NOMO-1 treated with DMSO at 0.1 percent for 48 hours (cell line): ENCODE measurements around the gene GPR21.

Experiments
- DNase-seq: peaks from one replicate; lab custom pipeline; 2025; ENCODE audit not compliant: unreplicated experiment; lab: John Stamatoyannopoulos, UW

GPR21 gene

DNA sequence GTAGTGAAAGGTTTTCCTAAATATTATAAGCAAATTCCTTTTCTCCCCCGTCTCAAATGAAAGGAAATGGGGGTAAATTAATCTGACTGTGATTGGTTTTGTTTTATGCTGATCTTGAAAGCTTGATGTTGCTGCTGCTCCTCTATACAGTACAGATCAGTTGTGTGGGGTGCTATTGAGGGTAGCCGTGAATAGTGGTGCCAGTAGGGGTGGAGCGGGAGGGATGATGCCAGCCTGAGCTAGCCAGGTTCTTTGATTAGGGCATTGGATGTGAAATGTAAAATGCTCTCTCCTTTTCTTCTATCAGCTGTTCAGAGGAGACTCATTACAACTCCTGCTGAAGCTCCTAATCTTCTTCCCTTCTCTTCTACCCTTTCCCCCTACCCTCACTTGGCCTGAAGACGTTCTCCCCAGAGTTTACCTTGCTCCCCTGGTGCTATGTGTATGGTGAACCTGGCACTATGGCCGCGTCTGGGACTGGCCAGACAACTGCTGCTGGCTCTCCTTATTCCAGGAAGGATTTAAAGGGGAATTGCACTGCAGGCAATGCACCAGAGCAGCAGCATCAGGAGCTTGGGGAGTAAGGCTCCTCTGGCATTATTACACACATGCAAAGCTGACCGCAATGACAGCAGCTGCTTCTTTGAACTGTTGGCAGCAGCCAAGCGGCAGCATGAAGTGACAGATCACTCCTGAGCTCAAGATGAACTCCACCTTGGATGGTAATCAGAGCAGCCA, 566 bp downstream of the GPR21 start:
- no peak for DNase-seq

DNA sequence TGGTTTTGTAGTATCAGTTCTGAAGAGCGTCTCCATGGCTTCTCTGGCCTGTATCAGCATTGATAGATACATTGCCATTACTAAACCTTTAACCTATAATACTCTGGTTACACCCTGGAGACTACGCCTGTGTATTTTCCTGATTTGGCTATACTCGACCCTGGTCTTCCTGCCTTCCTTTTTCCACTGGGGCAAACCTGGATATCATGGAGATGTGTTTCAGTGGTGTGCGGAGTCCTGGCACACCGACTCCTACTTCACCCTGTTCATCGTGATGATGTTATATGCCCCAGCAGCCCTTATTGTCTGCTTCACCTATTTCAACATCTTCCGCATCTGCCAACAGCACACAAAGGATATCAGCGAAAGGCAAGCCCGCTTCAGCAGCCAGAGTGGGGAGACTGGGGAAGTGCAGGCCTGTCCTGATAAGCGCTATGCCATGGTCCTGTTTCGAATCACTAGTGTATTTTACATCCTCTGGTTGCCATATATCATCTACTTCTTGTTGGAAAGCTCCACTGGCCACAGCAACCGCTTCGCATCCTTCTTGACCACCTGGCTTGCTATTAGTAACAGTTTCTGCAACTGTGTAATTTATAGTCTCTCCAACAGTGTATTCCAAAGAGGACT, 1.5 kb downstream of the GPR21 start:
- no peak for DNase-seq

DNA sequence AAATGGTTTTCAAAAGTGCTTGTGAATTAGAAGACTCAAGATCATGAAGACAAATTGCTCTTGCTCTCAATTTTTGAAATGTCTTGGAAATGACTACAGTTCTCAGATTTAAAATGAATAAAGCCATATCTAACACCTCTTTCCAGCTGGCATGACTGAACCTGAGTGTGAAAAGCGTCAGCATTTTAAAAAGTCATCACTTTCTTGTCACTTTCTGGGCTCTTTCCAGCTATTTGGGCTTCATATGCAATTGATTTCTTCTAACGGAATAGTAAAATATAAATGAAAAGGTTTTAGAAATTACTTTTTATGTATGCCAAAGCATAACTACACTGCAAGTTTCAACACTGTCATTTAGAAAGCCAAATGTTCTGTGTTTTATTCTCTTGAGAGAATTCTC, 2.3 kb downstream of the GPR21 start:
- DNase-seq = no peak

- no peak for DNase-seq
Measured at GRCh38 chr9:123036893-123037545, 3.6 kb downstream of the GPR21 start.

DNA sequence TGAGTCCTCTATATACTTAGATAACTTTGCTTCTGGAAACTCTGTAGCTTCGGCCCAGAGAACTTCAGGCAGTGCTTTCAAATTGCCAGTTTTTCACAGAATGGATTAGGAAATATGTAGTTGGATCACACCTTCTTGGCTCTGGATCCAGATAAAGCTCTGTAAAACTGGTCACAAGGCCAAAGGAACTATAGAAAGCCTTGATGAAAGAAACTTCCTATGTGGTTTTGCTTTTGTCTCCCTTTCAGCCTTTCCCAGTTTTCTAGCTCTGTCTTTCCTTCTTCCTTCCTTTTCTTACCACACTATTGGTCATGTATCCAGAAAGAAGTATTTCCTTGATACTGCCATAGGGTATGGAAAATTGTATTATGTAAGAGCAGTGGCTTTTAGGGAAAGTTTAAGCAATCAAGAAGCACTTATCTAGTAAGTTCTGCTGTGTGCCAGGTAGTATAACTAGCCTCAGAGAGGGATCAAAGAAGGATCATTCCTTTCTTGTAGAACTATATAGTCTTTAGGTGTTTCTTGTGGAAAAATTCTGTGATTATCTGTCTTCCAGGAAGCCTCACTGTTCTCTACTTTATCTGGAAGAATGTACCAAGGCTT, 6.3 kb downstream of the GPR21 start:
- no peak for DNase-seq

GRCh38 chr9:123040801-123041200, 7.3 kb downstream of the GPR21 start:
- DNase-seq = no peak

DNA sequence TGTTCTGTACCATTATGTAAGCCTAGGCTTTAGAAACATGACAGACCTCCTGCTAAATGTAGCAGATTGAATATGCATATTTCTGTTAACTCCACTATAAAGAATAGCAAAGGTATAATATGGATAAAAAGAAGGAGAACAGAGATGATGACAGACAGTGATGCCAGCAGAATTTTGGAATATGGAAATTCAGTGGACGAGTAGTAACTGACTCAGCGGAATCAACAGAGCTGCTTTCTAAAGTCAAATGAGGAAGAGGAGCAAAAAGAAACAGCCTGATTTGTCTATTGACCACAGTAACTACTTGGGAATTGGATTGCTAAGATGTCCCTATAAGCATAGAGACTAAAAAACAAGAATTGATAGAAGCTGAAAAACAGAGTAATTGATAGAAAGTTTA, 8.0 kb downstream of the GPR21 start:
- DNase-seq = no peak

DNA sequence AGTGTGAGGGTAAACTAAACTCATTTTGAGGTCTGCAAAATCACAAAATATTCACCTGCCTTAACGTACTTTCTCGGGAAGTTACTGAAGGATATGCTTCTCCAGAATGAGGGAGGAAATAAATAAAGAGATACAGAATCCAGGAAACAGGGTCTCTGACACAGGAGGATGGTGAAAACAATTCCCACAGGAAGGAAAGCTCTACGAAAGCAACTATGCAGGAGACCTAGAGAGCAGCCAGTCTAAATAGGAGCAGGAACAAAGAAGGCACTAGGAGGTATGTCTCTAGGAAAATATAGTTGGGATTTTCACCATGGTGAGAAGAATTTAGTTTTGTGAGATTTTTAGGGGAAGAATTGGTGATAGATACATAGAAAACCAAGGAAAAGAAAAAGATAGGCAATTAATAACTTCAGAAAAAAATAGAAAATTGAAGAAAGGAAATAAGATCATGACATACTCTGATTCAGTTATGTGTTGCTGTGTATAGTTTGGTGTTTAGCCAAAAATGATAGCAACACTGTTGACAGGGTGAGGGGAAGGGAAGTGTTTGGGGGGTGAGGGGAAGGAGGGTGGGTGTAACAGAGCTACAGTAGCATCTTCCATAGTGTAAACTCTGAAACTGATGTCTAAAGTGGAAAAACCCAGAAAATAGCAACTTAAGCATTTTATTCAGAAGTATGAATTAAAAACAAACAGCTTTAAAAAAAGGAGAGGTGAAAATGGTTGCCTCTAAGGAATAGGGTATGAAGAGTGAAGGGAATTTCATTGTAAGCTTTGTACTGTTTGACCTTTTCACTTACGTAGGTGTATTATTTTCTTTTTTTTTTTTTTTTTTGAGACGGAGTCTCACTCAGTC, 9.8 kb downstream of the GPR21 start:
- no peak for DNase-seq

- DNase-seq = no peak
Measured at GRCh38 chr9:123044586-123044985, 11.1 kb downstream of the GPR21 start.

- no peak for DNase-seq
Measured at GRCh38 chr9:123046406-123047195, 13.1 kb downstream of the GPR21 start.

GRCh38 chr9:123048748-123049147, 15.3 kb downstream of the GPR21 start:
- DNase-seq = no peak

DNA sequence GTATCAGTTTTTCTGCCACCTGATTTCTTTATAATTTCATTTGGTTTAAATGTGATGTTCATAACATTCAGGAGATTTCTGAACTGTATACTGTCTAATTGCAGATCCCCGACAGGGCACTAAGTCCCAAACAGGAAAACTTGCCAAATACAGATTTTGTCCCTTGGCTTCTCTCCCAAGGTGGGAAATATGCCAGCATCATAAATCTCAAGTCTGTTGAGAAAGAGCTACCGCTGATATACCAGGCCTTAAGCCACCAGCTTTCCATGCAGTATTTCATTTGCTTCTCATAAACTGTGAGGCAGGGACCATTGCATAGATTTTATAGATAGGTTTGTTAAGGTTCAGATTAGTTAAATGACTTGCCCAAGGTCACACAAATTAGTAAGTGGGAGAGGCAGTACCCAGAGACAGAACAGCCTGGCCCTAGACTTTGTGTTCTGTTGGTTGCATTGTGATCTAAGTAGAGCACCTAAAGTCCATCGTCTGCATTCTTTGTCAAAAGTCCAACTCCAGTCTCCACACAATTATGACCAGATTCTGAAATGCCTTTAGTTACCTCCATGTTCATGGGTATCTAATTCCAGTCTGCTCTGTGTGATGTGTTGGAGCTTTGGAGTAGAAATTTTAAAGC, 16.2 kb downstream of the GPR21 start:
- DNase-seq = no peak

DNA sequence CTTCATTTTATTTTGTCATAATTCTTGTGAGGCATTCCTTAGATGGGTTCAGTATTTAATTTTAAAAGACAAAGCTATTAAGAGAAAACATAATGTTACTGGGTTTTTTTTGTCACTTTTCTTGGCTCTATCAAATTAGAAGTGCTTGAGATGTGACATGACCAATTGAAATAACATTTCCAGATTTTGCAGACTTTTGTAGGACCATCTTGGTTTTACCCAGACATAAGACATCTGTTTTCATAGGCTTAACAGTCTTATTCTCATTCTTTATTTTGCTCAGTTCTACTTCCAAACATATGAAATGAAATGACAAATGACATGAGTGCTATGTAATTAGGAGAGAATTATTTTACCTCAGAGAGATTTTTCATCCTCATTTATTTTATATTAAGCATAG, 19.6 kb downstream of the GPR21 start:
- DNase-seq = no peak

- no peak for DNase-seq
Measured at GRCh38 chr9:123053711-123054110, 20.2 kb downstream of the GPR21 start.

DNA sequence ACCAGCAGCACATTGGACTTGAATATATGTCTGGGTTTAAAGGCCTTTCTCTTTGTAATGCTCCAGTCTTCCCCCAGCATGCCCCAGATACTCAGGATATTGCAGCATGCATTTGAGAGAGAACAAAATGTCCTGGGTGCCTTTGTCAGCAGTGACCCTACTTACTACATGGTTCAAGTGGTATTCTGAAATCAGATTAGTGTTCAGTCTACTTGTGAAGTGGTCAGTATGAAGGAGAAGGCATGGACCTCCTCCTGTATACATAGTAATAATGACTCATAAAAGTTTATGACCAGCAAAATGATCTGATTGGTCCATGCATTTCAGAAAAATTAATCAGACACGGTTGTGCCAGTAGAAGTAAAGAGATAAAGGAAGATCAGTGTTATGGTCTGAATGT, 25.4 kb downstream of the GPR21 start:
- no peak for DNase-seq

DNA sequence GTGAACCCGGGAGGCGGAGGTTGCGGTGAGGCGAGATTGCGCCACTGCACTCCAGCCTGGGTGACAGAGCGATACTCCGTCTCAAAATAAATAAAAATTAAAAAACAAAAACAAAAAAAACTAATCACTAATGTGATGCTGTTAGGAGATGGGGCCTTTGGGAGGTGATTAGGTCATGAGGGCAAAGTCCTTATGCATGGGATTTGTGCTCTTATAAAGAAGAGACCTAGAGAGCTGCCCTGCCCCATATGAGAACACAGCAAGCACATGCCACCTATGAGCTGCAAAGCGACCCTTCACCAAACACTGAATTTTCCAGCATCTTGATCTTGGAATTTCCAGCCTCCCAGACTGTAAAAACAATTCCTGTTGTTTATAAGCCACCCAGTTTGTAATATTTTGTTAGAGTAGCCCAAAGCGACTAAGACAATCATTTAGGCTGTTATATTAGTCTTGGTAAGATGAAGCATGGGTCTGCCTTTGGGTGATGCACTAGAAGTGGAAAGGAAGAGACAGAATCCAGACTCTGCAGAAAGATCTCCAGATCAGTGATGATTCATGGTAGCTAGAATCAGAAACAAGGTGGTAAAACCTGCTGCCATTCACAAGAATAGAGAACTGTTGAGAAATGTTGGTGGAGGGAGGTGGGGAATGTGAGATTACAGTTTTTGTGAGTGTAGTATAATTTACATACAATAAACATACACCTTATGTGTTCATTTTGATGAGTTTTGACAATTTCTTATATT, 26.2 kb downstream of the GPR21 start:
- no peak for DNase-seq

GRCh38 chr9:123061216-123061615, 27.7 kb downstream of the GPR21 start:
- DNase-seq = no peak

GRCh38 chr9:123062351-123063176, 29.1 kb downstream of the GPR21 start:
- DNase-seq = no peak
